Calu3 (cell line): ENCODE results near the gene BCAS3. TPM values are rescaled to one million over a fixed set of nuclear protein-coding genes. Genes with fewer than 3 reads are reported as not detected.

Source experiments
- BruUV-seq: library from RNA; stranded (reverse); fragments of 400-500 nt; replicated peaks from 2 replicates; lab custom pipeline; 2021; lab: Mats Ljungman, UMichigan
- CTCF ChIA-PET: fragments of 300-600 bp; sonication (Branson Sonifier 250); formaldehyde crosslinking; loops from one replicate; lab custom pipeline; 2022; ENCODE audit warnings: antibody characterized with exemption; lab: Charles Lee
- DNase-seq: peaks from one replicate; pipeline ENCODE4 v3.0.0; 2022
- H3K27ac Mint-ChIP-seq: one replicate; pipeline ENCODE4 v1.8.0; 2022; ENCODE audit warnings: mixed read lengths; ENCODE audit not compliant: unreplicated experiment
- H3K27me3 Mint-ChIP-seq: one replicate; pipeline ENCODE4 v1.8.0; 2022; ENCODE audit warnings: mixed read lengths; ENCODE audit not compliant: unreplicated experiment
- H3K36me3 Mint-ChIP-seq: one replicate; pipeline ENCODE4 v1.8.0; 2022; ENCODE audit warnings: mild to moderate bottlenecking, moderate library complexity, mixed read lengths; ENCODE audit not compliant: insufficient read depth, unreplicated experiment
- H3K4me1 Mint-ChIP-seq: one replicate; pipeline ENCODE4 v1.8.0; 2022; ENCODE audit warnings: mild to moderate bottlenecking, low read depth, mixed read lengths; ENCODE audit not compliant: unreplicated experiment
- H3K4me3 Mint-ChIP-seq: one replicate; pipeline ENCODE4 v1.8.0; 2022; ENCODE audit warnings: mild to moderate bottlenecking, low read depth, moderate library complexity, mixed read lengths; ENCODE audit not compliant: unreplicated experiment
- H3K9me3 Mint-ChIP-seq: one replicate; pipeline ENCODE4 v1.8.0; 2022; ENCODE audit warnings: low read depth, mixed read lengths; ENCODE audit not compliant: unreplicated experiment
- intact Hi-C: fragments of 100-400 bp; cut with micrococcal nuclease; formaldehyde crosslinking; loops from one replicate; pipeline ENCODE4 v1.10.0; 2022; ENCODE audit not compliant: unreplicated experiment
- total RNA-seq: library from RNA; stranded (reverse); gene quantifications from 2 replicates; pipeline ENCODE4 v1.2.3, GENCODE V29; 2022
- TF ChIP-seq, protein P1 (sequence below): fragments of 200-600 bp; IDR thresholded peaks from one replicate; pipeline ENCODE4 v1.8.0; 2022; ENCODE audit warnings: antibody characterized with exemption; ENCODE audit not compliant: unreplicated experiment

Gene BCAS3
- total RNA-seq, 1 experiment from 2014 or later, result 10.9 TPM

DNA sequence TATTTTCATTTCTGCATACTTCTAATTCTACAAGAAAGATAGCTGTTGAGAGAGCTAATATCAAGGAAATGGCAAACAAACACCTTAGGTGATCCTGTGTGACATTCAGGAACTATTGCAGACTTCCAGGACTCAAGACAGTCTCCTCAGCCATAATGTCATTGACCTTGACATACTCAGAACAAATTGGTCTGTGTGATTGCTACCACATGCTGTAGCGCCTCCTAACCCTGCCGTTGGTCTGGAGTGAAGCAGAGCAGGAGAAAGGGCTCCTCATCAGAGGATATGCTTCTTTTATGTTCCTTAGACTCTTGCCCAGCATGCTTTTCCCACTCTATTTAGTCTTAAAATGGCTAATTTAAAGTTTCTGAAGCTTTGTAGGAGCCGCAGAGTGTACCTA, 527.8 kb downstream of the BCAS3 start:
- TF ChIP-seq, protein P1, sequence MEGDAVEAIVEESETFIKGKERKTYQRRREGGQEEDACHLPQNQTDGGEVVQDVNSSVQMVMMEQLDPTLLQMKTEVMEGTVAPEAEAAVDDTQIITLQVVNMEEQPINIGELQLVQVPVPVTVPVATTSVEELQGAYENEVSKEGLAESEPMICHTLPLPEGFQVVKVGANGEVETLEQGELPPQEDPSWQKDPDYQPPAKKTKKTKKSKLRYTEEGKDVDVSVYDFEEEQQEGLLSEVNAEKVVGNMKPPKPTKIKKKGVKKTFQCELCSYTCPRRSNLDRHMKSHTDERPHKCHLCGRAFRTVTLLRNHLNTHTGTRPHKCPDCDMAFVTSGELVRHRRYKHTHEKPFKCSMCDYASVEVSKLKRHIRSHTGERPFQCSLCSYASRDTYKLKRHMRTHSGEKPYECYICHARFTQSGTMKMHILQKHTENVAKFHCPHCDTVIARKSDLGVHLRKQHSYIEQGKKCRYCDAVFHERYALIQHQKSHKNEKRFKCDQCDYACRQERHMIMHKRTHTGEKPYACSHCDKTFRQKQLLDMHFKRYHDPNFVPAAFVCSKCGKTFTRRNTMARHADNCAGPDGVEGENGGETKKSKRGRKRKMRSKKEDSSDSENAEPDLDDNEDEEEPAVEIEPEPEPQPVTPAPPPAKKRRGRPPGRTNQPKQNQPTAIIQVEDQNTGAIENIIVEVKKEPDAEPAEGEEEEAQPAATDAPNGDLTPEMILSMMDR, result no peak
- no peak overlapping the region for H3K4me3 Mint-ChIP-seq
- H3K27ac Mint-ChIP-seq, result no peak overlapping the region
- CTCF ChIA-PET, result interaction anchor here (0.5 to 0.7 kb wide), 2 partner anchors 424 to 648 kb away, joined by 3 to 4 read pairs; no protein-coding TSS in a partner anchor
- H3K9me3 Mint-ChIP-seq, result no peaks in the 10 kb centered on the region
- DNase-seq, result no peak
- intact Hi-C loops, result no loop called here
- no peaks in the 10 kb centered on the region for H3K27me3 Mint-ChIP-seq
- no peaks in the 10 kb centered on the region for H3K36me3 Mint-ChIP-seq
- peaks cover 9% of the 10 kb centered on the region for H3K4me1 Mint-ChIP-seq
- no TSS peak for BruUV-seq

GRCh38 chr17:61205931-61206330, 528.3 kb downstream of the BCAS3 start:
- H3K4me1 Mint-ChIP-seq, result peaks cover 9% of the 10 kb centered on the region
- no peaks in the 10 kb centered on the region for H3K9me3 Mint-ChIP-seq
- CTCF ChIA-PET, result no interaction called here
- intact Hi-C loops, result no loop called here
- no peaks in the 10 kb centered on the region for H3K27me3 Mint-ChIP-seq
- no peak for DNase-seq
- H3K36me3 Mint-ChIP-seq, result no peaks in the 10 kb centered on the region
- H3K27ac Mint-ChIP-seq, result no peak overlapping the region
- TF ChIP-seq, protein P1, result no peak
- no peak overlapping the region for H3K4me3 Mint-ChIP-seq
- BruUV-seq, result no TSS peak

GRCh38 chr17:61206922-61207321, 529.3 kb downstream of the BCAS3 start:
- no peak for DNase-seq
- H3K9me3 Mint-ChIP-seq, result no peaks in the 10 kb centered on the region
- CTCF ChIA-PET, result no interaction called here
- H3K27me3 Mint-ChIP-seq, result no peaks in the 10 kb centered on the region
- no peak overlapping the region for H3K27ac Mint-ChIP-seq
- H3K4me1 Mint-ChIP-seq, result peaks cover 9% of the 10 kb centered on the region
- TF ChIP-seq, protein P1, result no peak
- intact Hi-C loops, result no loop called here
- no peak overlapping the region for H3K4me3 Mint-ChIP-seq
- no peaks in the 10 kb centered on the region for H3K36me3 Mint-ChIP-seq
- no TSS peak for BruUV-seq

DNA sequence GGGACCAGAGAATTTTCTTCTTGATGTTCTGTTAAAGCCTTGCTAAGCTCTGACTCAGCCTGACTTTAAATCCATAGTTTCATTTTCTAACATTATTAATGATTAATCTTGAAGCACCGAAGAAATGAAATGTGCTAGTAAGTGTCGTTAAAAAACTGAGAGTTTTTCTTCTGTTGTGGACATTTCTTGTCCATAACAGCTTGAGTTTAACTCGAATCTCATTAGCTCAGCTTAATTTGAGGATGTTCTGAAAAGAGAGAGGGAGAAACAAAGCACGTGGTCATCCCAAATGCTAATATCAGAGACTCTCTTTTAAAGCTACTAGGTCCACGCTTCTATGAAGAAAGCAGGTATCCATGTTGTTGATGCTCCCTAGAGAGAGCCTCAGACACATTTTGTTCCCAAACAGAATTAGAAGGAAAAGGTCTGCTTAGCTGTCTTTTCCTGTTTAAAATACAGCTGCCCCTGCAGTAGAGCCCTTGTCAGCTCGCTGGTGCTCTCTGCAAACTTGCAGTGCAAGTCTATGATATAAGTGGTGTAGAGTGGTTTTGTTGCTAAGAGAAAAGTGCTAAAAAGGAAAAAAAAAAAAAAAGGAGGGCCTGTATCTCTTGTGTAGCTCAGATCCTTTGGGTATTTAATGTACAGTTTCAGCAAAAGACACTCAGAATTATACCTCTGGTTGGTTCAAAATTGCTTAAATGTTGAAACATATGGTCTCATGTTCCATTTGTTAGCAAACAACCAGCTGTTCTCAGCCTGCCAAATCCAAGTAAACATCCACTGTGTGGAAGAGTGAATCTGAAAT, 530.9 kb downstream of the BCAS3 start:
- Mint-ChIP-seq H3K36me3 (no peaks in the 10 kb centered on the region), H3K27ac (no peak overlapping the region), H3K9me3 (no peaks in the 10 kb centered on the region), H3K4me1 (peaks cover 9% of the 10 kb centered on the region), H3K4me3 (peak overlapping the region; percentile 47), H3K27me3 (no peaks in the 10 kb centered on the region)
- intact Hi-C loops, result no loop called here
- CTCF ChIA-PET, result interaction anchor here (1.1 kb wide), 1 partner anchor 204 kb away, joined by 3 read pairs; no protein-coding TSS in a partner anchor
- no TSS peak for BruUV-seq
- no peak for DNase-seq
- TF ChIP-seq, protein P1, result no peak
